Skin of body (tissue), 2 donors: ENCODE data around the gene CD244. TPM values are rescaled to one million over a fixed set of nuclear protein-coding genes. Genes with fewer than 3 reads are reported as not detected.
"Not testable (repeated sequence)": the region's sequence is repeated elsewhere in the genome, so short reads cannot be mapped to it uniquely, and the experiment has no call there.

Source experiments
- DNase-seq: peaks from one replicate; lab custom pipeline; 2025; lab: John Stamatoyannopoulos, UW
- total RNA-seq: library from RNA; depleted of rRNA; stranded (reverse); fragments of >200 nt; gene quantifications from one replicate; pipeline ENCODE4 v1.2.3, GENCODE V29; 2014

Gene CD244
- total RNA-seq, 1 donor from 2014 or later = 0.49 TPM

DNA sequence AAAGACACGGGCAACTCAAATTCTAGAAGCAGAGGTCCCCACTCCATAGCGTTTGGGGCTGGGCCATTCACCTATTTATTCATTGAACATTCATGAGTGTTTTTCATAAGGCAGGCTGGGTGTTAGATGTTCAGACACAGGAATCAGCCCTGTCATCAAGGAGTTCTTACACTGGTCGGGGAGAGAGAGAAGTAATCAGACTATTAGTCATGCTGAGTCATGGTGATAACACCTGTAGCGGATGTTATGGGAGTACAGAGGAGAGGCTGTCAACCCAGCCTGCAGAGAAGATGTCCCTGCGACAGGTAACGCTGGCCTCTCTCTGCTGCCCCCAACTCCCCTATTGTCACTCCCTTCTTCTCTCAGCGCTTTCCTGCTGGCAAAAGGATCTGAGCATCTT, 49.5 kb downstream of the CD244 start:
- no peak for DNase-seq

DNA sequence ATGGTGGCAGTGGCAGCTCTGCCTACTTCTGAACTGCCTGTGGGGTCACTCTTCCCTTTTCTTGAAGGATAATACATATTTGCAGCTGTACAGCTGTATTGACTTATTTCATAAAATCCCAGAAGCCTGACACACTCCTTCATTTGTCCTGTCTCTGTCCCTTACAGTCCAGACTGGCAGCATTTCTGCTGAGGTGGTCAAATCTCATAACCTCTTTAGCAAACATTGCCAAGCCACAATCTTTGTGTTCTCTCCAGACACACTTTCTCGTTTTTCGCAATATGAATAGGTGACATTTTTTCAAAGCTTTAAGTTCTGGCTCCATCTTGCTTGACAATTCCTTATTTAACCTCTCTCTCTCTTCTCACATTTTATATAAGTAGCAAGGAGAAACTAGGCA, 51.5 kb downstream of the CD244 start:
- no peak for DNase-seq

DNA sequence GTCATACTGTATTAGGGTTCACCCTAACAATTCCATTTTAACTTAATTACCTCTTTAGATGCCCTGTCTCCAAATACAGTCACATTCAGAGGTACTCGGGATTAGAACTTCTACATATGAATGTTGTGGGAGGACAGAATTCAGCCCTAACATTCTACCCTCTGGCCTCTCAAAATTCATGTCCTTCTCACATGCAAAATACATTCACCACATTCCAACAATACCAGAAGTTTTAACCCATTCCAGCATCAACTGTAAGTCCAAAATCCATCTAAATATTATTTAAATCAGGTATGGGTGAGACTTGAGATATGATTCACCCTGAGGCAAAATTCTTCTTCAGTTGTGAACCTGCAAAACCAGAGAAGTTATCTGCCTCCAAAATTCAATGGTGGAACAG, 52.2 kb downstream of the CD244 start:
- no peak for DNase-seq

DNA sequence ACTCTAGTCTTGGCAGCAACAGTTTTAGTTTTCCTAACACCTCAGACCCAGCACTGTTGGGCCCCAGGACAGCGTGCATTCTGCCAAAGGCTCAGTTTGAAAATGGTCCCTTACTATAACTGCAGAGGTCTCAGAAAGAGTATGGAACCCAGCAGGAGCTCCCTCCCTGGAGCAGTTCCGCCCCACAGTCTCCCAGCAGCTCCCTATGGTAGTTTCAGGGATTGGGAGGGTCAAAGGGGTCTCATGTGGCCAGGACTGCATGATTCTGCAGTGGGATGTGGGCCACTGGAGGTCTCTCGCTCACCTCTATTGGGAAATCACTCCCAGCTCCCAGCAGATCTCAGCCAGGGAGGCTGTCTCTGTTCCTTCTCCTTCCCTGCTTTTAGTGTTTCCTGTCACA, 54.4 kb downstream of the CD244 start:
- no peak for DNase-seq

DNA sequence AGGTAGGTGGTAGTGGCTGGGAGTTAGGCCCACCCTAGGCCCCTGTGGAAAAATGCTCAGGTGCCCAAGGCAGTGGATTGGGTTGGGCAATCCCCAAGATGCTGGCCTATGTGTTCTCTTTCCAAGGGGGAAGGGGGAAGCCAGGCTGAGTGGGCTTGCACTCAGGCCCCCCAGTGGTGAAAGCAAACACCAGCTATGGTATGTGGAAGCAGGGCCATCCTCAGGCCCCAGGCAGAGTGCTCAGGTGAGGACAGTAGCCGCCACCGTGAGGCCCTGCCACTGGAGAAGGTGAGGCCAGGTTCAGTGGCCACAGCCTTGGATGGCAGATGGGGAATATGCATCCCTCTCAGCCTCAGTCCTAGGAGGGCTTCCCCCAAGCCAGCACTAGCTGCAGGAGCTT, 54.9 kb downstream of the CD244 start:
- DNase-seq = no peak

DNA sequence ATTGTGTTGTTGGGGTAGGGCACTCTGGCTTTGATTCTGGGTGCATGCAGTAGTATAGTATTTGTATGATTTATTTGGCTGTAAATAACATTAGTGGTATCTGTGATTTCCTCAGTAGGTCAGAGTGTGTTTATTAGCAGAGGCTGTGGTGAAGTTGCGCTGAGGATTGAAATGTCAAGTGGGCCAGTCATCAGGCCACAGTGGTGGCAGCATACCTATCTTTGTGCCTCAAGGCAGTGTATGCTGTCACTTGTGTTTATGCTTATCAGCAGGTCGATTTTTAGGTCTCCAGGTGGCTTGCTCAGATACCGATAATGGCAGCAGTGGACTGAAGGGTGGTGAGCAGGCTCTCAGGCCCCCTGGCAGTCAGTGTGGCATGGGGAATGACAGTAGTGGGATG, 55.4 kb downstream of the CD244 start:
- DNase-seq = no peak

DNA sequence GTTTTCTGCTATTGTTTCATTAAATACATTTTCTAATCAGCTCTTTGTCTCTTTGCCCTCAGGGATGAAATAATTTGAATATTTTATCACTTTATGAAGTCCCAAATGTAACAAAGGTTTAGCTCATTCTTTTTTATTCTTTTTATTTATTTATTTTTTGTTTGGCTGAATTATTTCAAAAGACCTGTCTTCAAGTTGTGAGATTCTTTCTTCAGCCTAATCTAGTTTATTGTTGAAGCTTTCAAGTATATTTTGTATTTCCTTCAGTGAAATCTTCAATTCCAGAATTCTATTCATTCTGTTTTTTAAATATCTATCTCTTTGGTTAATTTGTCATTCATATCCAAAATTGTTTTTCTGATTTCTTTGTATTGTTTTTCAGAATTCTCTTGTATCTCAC, 55.9 kb downstream of the CD244 start:
- no peak for DNase-seq

DNA sequence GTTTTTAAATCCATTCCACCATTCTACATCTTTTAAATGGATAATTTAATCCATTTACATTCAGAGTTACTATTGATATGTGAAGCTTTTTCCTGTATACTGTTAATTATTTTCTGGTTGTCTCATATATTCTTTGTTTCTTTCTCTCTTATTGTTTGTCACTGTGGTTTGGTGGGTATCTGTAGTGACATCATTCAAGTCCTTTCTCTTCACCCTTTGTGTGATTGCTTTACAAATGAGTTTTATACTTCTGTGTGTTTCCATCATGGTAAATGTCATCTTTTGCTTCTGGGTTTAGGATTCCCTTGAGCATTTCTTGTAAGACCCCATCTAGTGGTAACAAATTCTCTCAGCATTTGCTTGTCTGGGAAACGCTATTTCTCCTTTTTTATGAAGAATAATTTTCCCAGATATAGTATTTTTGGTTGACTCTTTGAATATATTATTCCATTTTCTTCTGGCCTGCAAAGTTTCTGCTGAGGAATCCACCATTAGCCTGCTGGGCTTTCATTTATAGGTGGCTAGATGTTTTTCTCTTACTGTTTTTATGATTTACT, 56.5 kb downstream of the CD244 start:
- DNase-seq = no peak

DNA sequence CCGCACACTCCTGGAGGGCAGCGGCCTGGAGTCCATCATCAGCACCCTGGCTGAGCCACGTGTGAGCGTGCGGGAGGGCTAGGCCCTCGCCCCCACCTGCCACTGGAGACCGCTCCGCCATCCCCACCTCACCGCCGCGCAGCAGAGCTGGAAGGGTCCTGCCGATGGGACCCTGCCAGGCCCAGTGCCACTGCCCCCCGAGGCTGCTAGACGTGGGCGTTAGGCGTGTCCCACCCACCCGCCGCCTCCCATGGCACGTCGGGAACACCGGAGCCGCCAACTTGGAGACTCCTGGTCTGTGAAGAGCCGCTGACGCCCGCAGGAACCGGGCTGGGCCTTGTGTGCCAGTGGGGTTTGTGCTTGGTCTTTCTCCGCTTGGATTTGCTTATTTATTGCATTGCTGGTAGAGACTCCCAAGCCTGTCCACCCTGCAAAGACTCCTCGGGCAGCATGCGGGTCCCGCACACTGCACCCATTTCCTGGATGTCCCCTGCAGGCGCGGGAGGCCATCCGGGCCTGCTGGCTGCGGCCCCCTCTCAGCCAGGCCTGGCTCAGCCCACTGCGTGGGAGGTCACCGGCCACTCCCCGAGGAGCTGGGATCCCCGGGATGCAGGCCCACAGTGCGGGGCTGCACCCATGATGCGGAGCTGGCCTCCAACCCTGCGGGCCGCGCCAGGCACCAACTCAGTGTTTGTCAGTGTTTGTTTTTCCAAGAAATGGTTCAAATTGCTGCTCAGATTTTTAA, 60.7 kb downstream of the CD244 start:
- DNase-seq = no peak

DNA sequence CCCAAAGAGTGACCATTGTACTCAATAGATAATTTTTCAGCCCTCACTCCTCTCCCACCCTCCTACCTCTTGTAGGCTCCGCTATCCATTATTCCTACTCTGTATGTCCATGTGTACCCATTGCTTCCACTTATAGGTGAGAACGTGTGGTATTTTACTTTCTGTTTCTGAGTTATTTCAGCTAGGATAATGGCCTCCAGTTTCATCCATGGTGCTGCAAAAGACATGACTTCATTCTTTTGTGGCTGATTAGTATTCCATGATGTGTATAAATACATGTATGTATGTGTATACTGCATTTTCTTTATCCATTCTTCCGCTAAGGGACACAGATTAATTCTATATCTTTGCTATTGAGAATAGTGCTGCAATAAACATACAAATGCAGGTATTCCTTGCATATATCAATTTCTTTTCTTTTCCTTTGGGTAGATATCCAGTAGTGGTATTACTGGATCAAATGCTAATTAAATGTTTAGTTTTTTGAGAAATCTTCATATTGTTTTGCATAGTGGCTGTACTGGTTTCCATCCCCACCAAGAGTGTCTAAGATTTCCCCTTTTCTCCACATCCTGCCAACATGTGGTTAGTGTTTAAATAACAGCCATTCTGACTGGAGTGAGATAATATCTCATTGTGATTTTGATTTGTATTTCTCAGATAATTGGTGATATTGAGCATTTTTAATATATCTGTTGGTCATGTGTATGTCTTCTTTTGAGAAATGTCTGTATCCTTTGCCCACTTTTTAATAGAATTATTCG, 61.9 kb downstream of the CD244 start:
- DNase-seq = no peak

DNA sequence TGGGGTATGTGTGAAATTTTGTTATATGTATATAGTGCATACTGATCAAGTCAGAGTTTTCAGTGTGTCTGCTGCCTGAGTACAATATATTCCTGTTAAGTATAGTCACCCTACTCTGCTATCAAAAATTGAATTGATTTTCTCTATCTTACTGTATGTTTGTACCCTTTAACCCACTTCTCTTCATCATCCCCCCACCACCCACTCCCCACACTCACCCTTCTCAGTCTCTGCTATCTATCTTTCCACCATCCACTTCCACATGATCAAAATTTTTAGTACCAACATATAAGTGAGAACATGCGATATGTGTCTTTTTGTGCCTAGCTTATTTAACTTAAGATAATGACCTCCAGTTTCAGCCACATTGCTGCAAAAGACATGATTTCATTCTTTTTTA, 62.5 kb downstream of the CD244 start:
- DNase-seq = no peak

DNA sequence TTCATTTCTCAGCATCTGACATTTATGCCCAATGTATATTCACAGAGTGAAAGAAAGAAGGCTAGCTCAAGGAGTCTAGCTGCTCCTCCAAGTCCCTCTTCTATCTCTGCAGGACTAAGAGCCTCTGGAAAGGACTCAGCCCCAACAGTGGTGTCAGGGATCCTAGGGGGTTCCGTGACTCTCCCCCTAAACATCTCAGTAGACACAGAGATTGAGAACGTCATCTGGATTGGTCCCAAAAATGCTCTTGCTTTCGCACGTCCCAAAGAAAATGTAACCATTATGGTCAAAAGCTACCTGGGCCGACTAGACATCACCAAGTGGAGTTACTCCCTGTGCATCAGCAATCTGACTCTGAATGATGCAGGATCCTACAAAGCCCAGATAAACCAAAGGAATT, 63.0 kb downstream of the CD244 start:
- DNase-seq = no peak

DNA sequence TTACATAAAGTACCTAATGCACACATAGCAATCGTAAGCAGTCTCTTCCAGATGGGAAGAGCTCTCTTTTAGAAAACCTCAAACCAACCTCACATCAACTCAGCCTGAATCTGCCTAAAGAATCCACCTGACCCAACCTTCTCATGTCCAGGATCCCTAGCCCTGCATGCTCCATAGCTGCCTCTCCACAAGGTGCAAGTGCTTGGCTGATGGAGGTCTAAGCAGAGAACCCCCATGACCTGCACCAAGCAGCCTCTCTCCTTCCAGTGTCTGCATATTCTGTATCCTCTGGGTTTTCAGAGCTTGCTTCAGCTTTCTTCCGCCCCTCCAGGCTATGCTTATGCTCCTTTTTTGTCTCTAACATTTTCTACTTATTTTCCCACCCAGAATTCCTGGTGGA, 64.2 kb downstream of the CD244 start:
- DNase-seq = no peak

DNA sequence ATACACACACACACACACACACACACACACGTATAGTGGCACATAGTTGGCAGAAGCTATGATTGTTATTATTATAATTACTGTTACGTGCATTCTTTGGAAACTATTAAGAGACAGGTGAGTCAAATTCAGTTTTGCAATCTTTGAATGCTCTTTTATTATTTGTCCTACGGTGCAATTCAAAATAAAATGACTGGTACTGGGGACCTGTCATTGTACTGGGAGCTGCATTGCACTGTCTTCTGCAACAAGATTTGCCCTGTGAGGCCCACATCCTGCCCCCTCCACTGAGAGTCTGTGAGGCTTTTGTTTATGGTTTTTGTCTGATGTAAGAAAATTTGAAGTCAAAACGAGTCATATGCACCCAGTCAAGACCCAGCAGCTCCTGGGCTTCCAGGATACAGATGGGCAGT, 64.8 kb downstream of the CD244 start:
- DNase-seq = no peak

DNA sequence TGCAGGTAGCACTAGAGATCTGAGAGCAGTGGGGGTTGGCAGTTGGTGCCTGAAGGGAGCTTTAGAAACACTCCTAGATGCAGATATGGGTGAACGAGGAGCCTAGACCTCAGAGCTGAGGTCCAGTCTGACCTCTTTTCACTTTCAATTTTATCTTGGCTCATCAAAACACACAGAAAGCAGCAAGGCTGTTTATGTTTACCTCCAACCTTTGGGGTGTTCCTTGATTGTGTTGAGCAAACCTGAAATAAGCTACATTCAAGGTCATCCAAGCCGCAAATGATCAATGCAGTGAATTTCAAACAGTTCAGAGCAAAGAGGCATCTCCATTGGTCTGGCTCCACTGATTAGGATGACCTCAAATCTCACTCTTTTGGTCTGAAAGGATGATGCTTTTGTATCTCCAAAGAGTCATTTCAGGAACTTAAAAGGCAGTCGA, 65.4 kb downstream of the CD244 start:
- DNase-seq = no peak

DNA sequence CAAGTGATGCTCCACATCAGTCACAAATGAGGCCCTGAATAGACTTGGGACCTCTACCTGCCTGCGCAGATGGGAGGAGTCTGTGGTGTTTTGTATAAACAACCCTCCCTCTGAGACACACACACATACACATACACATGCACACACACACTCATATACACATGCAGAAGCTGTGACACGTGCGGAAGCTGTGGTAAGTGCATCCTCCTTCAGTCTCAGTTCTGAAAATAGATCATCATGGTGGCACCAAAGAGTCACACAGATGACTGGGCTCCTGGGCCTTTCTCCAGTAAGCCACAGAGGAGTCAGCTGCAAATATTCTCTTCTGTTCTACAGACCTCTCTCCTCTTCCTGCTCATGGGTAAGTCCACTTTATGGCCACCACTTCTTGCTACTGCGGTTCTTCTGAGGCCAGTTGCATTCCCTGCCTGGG, 66.7 kb downstream of the CD244 start, which contains the start of gene LY9:
TSS of gene LY9 (plus strand) at position 224 of the 433 bp plus-strand sequence. CDS start at position 238, 14 bp downstream.
- no peak for DNase-seq

DNA sequence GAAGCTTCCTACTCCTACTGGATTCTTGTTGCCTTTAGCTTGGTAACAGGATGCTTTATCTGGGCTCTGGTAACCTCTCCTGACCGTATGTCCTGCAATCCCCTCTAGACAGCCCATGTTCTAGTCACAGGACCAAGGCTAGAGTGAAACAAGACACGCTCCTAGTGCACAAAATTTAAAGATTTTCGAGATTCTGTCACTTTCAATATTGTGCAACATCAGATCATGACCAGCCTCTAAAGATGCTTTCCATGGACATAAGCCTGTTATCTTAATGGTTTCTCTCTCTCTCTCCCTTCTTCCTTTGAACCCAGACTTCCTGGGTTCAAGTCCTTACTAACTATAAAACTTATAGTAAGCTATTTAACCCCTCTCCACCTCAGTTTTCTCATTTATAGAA, 68.3 kb downstream of the CD244 start:
- DNase-seq = no peak

DNA sequence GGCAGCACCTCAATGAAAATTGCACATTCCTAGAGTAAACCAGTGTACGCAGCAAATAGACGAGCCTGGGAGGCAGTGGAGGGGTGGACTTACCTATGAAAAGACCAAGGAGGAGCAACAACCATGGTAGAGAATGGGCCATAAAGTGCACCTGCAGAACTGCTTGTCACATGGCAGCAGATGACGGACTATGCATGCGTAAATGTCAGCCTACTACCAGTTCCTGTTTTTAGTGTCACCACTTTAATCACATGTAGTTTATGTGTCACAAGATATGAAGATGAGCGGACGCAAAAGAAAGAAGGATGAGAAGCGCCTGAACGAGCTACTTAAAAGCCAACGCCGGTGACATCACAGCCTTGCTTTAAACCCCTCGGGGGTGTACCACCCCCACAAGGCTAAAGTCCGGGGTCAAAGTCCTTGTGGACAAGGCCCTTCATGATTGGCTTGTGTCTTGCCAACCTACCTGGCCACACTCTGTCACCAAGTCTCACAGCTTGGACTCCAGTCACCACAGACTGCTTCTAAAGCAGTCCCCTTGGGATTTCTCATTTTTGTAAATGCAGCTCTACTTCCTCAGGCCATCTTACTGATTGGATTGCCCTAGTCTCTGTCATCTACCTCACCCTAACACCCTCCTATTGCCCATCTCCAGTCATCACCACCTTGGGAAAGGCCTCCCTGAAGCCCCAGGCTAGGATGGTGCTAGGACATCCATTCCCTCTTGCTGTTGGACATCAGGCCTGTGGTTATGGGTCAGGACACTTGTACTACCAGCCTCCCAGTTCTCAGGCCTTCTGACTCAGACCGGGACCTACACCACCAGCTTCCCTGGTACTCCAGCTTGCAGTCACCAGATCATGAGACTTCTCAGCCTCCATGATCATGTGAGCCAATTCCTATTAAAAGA, 72.7 kb downstream of the CD244 start:
- DNase-seq = no peak

DNA sequence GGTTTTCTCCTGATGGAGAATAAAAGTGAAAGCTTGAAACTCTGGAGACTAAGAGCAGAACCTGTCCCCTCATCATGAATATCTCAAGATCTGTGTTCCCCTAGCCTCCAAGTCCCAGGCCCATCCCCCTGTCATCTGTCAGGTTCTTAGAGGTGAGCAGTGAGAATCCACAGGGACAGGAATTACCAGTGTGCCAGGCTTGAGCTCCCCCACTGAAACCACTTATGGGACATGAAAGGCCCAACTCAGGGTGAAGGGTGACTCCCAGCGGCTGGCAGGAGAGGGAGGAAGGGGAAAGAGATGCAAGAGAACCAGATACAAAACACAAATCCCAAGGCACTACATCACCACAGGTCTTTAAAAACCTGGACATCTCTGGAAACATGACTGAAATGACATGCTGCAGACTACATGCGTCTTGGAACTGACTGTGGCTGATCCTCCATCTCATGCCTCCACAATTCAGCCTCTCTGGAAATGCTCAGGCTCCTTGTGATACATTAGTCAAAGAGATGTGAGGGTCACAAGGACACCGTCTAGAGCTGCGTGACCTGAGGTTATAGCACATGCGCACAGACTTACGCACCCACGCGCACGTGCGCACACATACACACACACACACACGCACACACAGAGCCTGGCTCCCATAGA, 73.5 kb downstream of the CD244 start:
- no peak for DNase-seq

DNA sequence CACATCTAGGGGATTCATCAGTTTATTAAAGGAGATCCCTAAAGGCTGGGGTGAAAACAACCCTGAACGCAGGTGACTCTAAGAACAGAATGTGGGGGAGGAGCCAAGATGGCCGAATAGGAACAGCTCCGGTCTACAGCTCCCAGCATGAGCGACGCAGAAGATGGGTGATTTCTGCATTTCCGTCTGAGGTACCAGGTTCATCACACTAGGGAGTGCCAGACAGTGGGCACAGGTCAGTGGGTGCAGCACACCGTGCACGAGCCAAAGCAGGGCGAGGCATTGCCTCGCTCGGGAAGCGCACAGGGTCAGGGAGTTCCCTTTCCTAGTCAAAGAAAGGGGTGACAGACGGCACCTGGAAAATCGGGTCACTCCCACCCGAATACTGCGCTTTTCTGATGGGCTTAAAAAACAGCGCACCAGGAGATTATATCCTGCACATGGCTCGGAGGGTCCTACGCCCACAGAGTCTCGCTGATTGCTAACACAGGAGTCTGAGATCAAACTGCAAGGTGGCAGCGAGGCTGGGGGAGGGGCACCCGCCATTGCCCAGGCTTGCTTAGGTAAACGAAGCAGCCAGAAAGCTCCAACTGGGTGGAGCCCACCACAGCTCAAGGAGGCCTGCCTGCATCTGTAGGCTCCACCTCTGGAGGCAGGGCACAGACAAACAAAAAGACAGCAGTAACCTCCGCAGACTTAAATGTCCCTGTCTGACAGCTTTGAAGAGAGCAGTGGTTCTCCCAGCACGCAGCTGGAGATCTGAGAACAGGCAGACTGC, 79.5 kb downstream of the CD244 start:
- not testable (repeated sequence) for DNase-seq
